ENCODE measurements around the gene ITPA.

GRCh38 chr20:3229158-3229557 is 19.9 kb downstream of the ITPA start:
- TF ChIP-seq CTCF (IDR thresholded peaks at IDR 0.05), result no peak
- no peak for TF ChIP-seq POLR2AphosphoS5 (IDR thresholded peaks at IDR 0.05)
- no peak for TF ChIP-seq POLR2A (IDR thresholded peaks at IDR 0.05)
